GM18870 (cell line): ENCODE results near the gene SYDE1.

Experiments used
- ATAC-seq: cut with Tn5 transposase; IDR thresholded peaks from one replicate; pipeline ENCODE4 v1.9.1; 2021; ENCODE audit warnings: moderate library complexity; ENCODE audit not compliant: unreplicated experiment

SYDE1 gene

GRCh38 chr19:15108145-15108844 lies 1.1 kb downstream of the SYDE1 start:
- ATAC-seq: no peak

GRCh38 chr19:15108845-15109767 lies 1.9 kb downstream of the SYDE1 start:
- no peak for ATAC-seq

- ATAC-seq: no peak
Observed at GRCh38 chr19:15109768-15110417, 2.7 kb downstream of the SYDE1 start.

- no peak for ATAC-seq
Observed at GRCh38 chr19:15110418-15110815, 3.2 kb downstream of the SYDE1 start.

GRCh38 chr19:15111758-15112157 lies 4.6 kb downstream of the SYDE1 start:
- no peak for ATAC-seq

GRCh38 chr19:15112385-15112784 lies 5.2 kb downstream of the SYDE1 start:
- ATAC-seq: no peak

- ATAC-seq: no peak
Observed at GRCh38 chr19:15113245-15114152, 6.3 kb downstream of the SYDE1 start.

- ATAC-seq: no peak
Observed at GRCh38 chr19:15114153-15114540, 6.9 kb downstream of the SYDE1 start.

GRCh38 chr19:15115080-15115479 lies 7.9 kb downstream of the SYDE1 start:
- ATAC-seq: no peak

- no peak for ATAC-seq
Observed at GRCh38 chr19:15115762-15116615, 8.8 kb downstream of the SYDE1 start.

- ATAC-seq: no peak
Observed at GRCh38 chr19:15116856-15117255, 9.7 kb downstream of the SYDE1 start.

GRCh38 chr19:15118248-15118647 lies 11.0 kb downstream of the SYDE1 start:
- ATAC-seq: no peak

GRCh38 chr19:15118789-15119494 lies 11.7 kb downstream of the SYDE1 start:
- no peak for ATAC-seq

GRCh38 chr19:15120135-15121026 lies 13.2 kb downstream of the SYDE1 start:
- no peak for ATAC-seq

- no peak for ATAC-seq
Observed at GRCh38 chr19:15122331-15123030, 15.3 kb downstream of the SYDE1 start.

- no peak for ATAC-seq
Observed at GRCh38 chr19:15123031-15123890, 16.1 kb downstream of the SYDE1 start.

GRCh38 chr19:15123900-15124299 lies 16.7 kb downstream of the SYDE1 start:
- no peak for ATAC-seq
